Lung (tissue), 12 donors: ENCODE data around the gene TGFB2. TPM values are rescaled to one million over a fixed set of nuclear protein-coding genes. Genes with fewer than 3 reads are reported as not detected.

Source experiments
- ATAC-seq: fragments of 200-7000 bp; cut with Tn5 transposase; one replicate; pipeline ENCODE4 v1.9.1; 2020; ENCODE audit warnings: moderate number of reproducible peaks; ENCODE audit not compliant: insufficient read depth, low FRiP score
- DNase-seq, 3 donors: peaks; one replicate each; pipeline ENCODE4 v3.0.0-alpha.2; 2013 to 2017
- H3K27ac ChIP-seq, 2 donors: one replicate each; pipeline ENCODE4 v1.5.1; 2013; ENCODE audit warnings: mild to moderate bottlenecking in 2 of 2, moderate library complexity in 2 of 2, control low read depth in 1 of 2, inconsistent platforms in 1 of 2, low read depth in 1 of 2, low read length in 1 of 2
- H3K27me3 ChIP-seq, 3 donors: one replicate each; pipeline ENCODE4 v1.5.1; 2013; ENCODE audit warnings: low read length in 2 of 3; ENCODE audit not compliant: control insufficient read depth in 3 of 3, insufficient read depth in 3 of 3
- H3K36me3 ChIP-seq, 4 donors: one replicate each; pipeline ENCODE4 v1.5.1; 2013; ENCODE audit warnings: low read length in 4 of 4, mild to moderate bottlenecking in 1 of 4, moderate library complexity in 1 of 4; ENCODE audit not compliant: control insufficient read depth in 4 of 4, insufficient read depth in 4 of 4
- H3K4me1 ChIP-seq, 5 donors: one replicate each; pipeline ENCODE4 v1.5.1; 2013; ENCODE audit warnings: low read length in 5 of 5, mild to moderate bottlenecking in 2 of 5, moderate library complexity in 1 of 5; ENCODE audit not compliant: control insufficient read depth in 5 of 5, insufficient read depth in 5 of 5
- H3K4me3 ChIP-seq: one replicate; pipeline ENCODE4 v1.5.1; 2013; ENCODE audit warnings: mild to moderate bottlenecking, control low read depth, moderate library complexity
- H3K9ac ChIP-seq, 2 donors: one replicate each; pipeline ENCODE4 v1.5.1; 2013; ENCODE audit warnings: low read length in 2 of 2, control low read depth in 1 of 2; ENCODE audit not compliant: insufficient read depth in 1 of 2
- H3K9me3 ChIP-seq, 4 donors: one replicate each; pipeline ENCODE4 v1.5.1; 2013; ENCODE audit warnings: low read length in 3 of 4, mild to moderate bottlenecking in 1 of 4, moderate library complexity in 1 of 4; ENCODE audit not compliant: control insufficient read depth in 4 of 4, insufficient read depth in 3 of 4
- WGBS, 2 donors: extraction: QIAGEN DNeasy Blood & Tissue Kit; methylation state at CpG; one replicate each; pipeline ENCODE4 v1.1.7; 2013; 5-methylcytosine and 5-hydroxymethylcytosine counted together
- polyA plus RNA-seq, 2 donors: library from polyadenylated mRNA; stranded (reverse); fragments of 200-250 nt; gene quantifications; one replicate each; pipeline ENCODE4 v1.2.1, GENCODE V29; 2013
- total RNA-seq, 2 donors: library from RNA; depleted of rRNA in 1 of 2; stranded (reverse); fragments of >200 nt in 1 of 2; gene quantifications; one replicate each; pipeline ENCODE4 v1.2.1, GENCODE V29; 2014 to 2021
- TF ChIP-seq, protein P1 (sequence below): IDR thresholded peaks from 2 replicates; pipeline ENCODE4 v1.5.1; 2012; ENCODE audit warnings: mild to moderate bottlenecking; ENCODE audit errors: control extremely low read depth, extremely low read depth
- donor health status: control.
- donor health status: control.
- donor health status: Bipolar disorder and iron deficiency.
- donor health status: healthy.
- donor health status: DM: yes; HTN: yes; CAD: no.

TGFB2 gene
- total and polyA plus RNA-seq, 4 donors, result 1.9 to 53.7 (median 3.8) TPM

DNA sequence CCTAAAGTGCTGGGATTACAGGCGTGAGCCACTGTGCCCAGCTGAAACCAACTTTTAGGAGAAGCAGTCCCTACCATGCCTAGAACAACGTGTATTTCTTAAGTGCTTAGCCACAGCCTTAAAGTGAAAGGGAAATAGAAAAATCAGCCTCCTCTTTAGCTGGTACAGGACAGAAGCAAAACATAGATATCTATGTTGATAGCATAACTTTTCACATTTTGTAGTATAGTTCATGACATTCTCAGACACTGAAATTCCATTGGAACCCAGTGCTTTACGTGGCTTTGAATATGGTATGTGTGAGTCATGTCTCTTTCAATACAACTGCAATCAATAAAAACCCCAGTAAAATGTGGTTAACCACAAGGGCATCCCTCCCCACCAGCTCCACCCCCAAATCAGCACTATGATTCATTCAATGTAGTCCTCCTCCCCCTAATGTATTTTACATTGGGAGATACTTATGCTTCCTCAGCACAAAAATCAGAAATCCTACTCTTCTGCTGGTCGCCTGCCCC is 32.1 kb downstream of the TGFB2 start:
- no peak overlapping the region for H3K27ac ChIP-seq
- no peaks in the 10 kb centered on the region for H3K9me3 ChIP-seq
- 48 to 54% methylated on average over 4 of the region's 4 CpGs for WGBS, 2 donors

DNA sequence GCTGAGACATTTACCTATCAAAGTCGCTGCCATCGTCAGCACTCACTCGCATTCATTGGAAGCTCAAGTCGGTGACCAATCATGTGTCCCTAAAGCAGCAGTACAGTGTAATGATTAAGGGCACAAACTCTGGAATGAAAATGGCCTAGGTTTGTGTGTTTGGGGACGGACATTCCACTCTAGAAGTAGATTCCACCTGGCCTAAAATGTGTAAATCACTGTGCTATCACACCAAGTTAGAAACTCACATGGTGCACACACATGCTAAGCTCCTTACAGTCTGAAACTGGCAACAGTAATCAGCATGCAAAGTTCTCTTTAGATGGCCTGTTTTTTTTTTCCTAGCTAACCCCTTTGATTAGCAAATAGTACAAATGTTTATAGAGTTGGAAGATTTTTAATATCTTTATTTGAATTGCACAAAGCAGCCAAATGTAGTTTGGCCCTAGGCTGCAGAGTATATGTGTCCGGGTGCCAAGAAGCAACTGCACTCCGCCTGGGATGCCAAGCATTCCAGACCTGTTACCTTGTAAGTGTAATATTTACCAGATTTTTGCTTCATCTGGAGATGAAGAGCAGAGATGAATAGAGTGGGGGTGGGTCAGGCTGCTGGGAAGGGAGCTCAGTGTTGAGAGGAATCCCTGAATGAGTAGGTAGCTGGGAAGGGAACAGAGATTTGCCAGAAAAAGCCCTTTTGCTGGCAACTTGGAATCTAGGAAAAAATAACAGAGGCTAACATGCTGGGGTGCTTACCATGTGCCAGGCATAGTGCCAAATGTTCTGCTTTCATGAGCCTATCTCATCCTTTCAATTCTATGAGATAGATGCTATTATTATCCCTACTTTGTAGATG is 35.2 kb downstream of the TGFB2 start:
- Histone ChIP-seq H3K36me3 (no peaks in the 10 kb centered on the region), H3K4me3 (no peak overlapping the region), H3K9me3 (no peaks in the 10 kb centered on the region), H3K27ac (peak overlapping the region in 1 of 2 donors; percentile 72), H3K27me3 (no peaks in the 10 kb centered on the region), H3K9ac (peak overlapping the region in 1 of 2 donors; percentile 56), H3K4me1 (peaks cover 2 to 35% (median 10%) of the 10 kb centered on the region in 5 donors)
- WGBS, 2 donors, result 66 to 88% methylated on average over 7 of the region's 7 CpGs
- ATAC-seq, result peak; percentile 77
- peak; percentile 63 to 70 (median 67) for DNase-seq
- TF ChIP-seq, protein P1, sequence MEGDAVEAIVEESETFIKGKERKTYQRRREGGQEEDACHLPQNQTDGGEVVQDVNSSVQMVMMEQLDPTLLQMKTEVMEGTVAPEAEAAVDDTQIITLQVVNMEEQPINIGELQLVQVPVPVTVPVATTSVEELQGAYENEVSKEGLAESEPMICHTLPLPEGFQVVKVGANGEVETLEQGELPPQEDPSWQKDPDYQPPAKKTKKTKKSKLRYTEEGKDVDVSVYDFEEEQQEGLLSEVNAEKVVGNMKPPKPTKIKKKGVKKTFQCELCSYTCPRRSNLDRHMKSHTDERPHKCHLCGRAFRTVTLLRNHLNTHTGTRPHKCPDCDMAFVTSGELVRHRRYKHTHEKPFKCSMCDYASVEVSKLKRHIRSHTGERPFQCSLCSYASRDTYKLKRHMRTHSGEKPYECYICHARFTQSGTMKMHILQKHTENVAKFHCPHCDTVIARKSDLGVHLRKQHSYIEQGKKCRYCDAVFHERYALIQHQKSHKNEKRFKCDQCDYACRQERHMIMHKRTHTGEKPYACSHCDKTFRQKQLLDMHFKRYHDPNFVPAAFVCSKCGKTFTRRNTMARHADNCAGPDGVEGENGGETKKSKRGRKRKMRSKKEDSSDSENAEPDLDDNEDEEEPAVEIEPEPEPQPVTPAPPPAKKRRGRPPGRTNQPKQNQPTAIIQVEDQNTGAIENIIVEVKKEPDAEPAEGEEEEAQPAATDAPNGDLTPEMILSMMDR, result no peak

More for the DNA sequence above, 32.1 kb downstream of the TGFB2 start:
- ATAC-seq, result peak; percentile 43
- TF ChIP-seq, protein P1, result no peak
- H3K36me3 ChIP-seq, result no peaks in the 10 kb centered on the region
- H3K9ac ChIP-seq, result no peak overlapping the region
- H3K4me3 ChIP-seq, result no peak overlapping the region
- DNase-seq, result no peak
- H3K27me3 ChIP-seq, result no peaks in the 10 kb centered on the region
- H3K4me1 ChIP-seq, result peaks cover 6 to 51% (median 30%) of the 10 kb centered on the region in 5 donors

GRCh38 chr1:218382261-218382660 is 37.1 kb downstream of the TGFB2 start:
- H3K9me3 ChIP-seq, result no peaks in the 10 kb centered on the region
- DNase-seq (no peak), ATAC-seq (no peak)
- no peak overlapping the region for H3K27ac ChIP-seq
- no peak overlapping the region for H3K4me3 ChIP-seq
- H3K27me3 ChIP-seq, result no peaks in the 10 kb centered on the region
- peaks cover 2 to 30% (median 10%) of the 10 kb centered on the region in 5 donors for H3K4me1 ChIP-seq
- 95 to 98% methylated on average over 4 of the region's 4 CpGs for WGBS, 2 donors
- no peaks in the 10 kb centered on the region for H3K36me3 ChIP-seq
- TF ChIP-seq, protein P1, result no peak
- no peak overlapping the region for H3K9ac ChIP-seq
